Measurements from ENCODE around the gene PPP5C.

DNA sequence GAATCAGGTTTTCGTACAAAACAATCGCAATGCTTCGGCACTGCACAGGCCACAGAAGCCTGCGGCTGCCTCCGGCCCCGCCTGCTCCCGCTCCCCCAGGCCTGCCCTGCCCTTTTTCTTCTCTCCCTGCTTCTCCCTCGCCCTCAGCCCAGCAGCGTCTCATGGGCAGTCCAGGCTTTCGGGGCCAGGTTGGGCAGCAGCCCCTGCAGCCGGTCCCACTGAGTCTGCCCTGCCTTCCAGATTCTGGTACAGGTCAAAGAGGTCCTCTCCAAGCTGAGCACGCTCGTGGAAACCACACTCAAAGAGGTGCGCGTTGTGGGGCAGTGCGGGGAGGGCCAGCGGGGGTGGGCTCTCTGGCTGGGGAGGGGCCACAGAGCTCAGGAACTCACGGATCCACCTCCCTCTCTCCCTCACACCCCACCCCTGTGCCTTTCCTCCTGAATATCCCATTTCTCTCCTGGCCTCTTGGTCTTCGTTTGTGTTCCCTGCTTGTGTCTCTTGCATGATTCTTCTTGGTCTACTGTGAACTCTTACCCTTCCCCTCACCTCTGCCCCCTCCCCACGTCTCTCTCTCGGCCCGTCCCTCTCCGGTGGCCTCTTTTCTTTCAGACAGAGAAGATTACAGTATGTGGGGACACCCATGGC, 36.4 kb downstream of the PPP5C start:
- TF ChIP-seq, protein P1, sequence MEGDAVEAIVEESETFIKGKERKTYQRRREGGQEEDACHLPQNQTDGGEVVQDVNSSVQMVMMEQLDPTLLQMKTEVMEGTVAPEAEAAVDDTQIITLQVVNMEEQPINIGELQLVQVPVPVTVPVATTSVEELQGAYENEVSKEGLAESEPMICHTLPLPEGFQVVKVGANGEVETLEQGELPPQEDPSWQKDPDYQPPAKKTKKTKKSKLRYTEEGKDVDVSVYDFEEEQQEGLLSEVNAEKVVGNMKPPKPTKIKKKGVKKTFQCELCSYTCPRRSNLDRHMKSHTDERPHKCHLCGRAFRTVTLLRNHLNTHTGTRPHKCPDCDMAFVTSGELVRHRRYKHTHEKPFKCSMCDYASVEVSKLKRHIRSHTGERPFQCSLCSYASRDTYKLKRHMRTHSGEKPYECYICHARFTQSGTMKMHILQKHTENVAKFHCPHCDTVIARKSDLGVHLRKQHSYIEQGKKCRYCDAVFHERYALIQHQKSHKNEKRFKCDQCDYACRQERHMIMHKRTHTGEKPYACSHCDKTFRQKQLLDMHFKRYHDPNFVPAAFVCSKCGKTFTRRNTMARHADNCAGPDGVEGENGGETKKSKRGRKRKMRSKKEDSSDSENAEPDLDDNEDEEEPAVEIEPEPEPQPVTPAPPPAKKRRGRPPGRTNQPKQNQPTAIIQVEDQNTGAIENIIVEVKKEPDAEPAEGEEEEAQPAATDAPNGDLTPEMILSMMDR (IDR thresholded peaks at IDR 0.05), result no peak
- no peak for TF ChIP-seq POLR2A (IDR thresholded peaks at IDR 0.05)
